ENCODE measurements around the gene DNMT3A. TPM values are rescaled to one million over a fixed set of nuclear protein-coding genes. Genes with fewer than 3 reads are reported as not detected.

The DNMT3A gene
- total and polyA plus RNA-seq, 2 donors (not counting 3 experiments of a cell fraction or from before 2014, with no cell fraction given), result 23.3 to 71.7 TPM

- ChIA-PET CTCF (interaction anchor here (3.3 kb wide), 1 partner anchor 11 kb away, joined by 15 read pairs; no protein-coding TSS in a partner anchor), POLR2A (interaction anchor here (0.6 kb wide), 1 partner anchor 41 kb away, joined by 3 read pairs; no protein-coding TSS in a partner anchor)
- DNase-seq (ENCODE audit: low read depth, low spot score) (no peak), FAIRE-seq (no peak)
- no peak for TF ChIP-seq POLR2A (IDR thresholded peaks at IDR 0.05; ENCODE audit: low read depth, low read length)
- no peak for TF ChIP-seq EZH2 (IDR thresholded peaks at IDR 0.05; ENCODE audit: borderline replicate concordance, low read depth, low read length, severe bottlenecking)
- no peak for TF ChIP-seq JUN (IDR thresholded peaks at IDR 0.05; ENCODE audit: borderline replicate concordance, insufficient read depth, insufficient read length, low read depth)
- TF ChIP-seq, protein P1, sequence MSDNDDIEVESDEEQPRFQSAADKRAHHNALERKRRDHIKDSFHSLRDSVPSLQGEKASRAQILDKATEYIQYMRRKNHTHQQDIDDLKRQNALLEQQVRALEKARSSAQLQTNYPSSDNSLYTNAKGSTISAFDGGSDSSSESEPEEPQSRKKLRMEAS (IDR thresholded peaks at IDR 0.05; ENCODE audit: insufficient read depth, insufficient read length), result no peak
- no peak for TF ChIP-seq CTCF (IDR thresholded peaks at IDR 0.05; ENCODE audit: extremely low read depth in 1 of 2, insufficient read depth in 1 of 2, low read depth in 1 of 2, low read length in 2 of 2)
- TF ChIP-seq MYC (IDR thresholded peaks at IDR 0.05; ENCODE audit: low read depth, low read length), result no peak
- TF ChIP-seq GATA2 (IDR thresholded peaks at IDR 0.05; ENCODE audit: insufficient read depth, insufficient read length, low read depth, low read length), result no peak
- TF ChIP-seq FOS (IDR thresholded peaks at IDR 0.05; ENCODE audit: borderline replicate concordance, insufficient read depth, low read length), result no peak
- H2AFZ ChIP-seq (ENCODE audit: low read depth, low read length), result no peak overlapping the region
- H3K36me3 ChIP-seq (ENCODE audit: control insufficient read depth in 2 of 2, extremely low read depth in 1 of 2, insufficient read depth in 2 of 2, low read length in 2 of 2), result no peaks in the 10 kb centered on the region
- H3K9me3 ChIP-seq (replicated peaks; ENCODE audit: control insufficient read depth, insufficient read depth, low read length), result no peaks in the 10 kb centered on the region
- BruUV-seq (replicated peaks), result no TSS peak
- no peaks in the 10 kb centered on the region for H3K79me2 ChIP-seq (ENCODE audit: control insufficient read depth, insufficient read depth, low read length)
- dilution Hi-C loops (cut with MboI; ENCODE audit: extremely low pct_ligation_motif_present, low sequenced_read_pairs) (no loop called here), intact Hi-C loops (cut with micrococcal nuclease) (no loop called here)
- H4K20me1 ChIP-seq (replicated peaks; ENCODE audit: control insufficient read depth, extremely low read depth, insufficient read depth, low read length), result no peaks in the 10 kb centered on the region
- no peaks in the 10 kb centered on the region for H3K27me3 ChIP-seq (ENCODE audit: control insufficient read depth in 2 of 2, insufficient read depth in 2 of 2, low read length in 2 of 2)
- no peaks in the 10 kb centered on the region for H3K4me1 ChIP-seq (ENCODE audit: control insufficient read depth, extremely low read depth, insufficient read depth, low read length)
- H3K27ac ChIP-seq (ENCODE audit: insufficient read depth, low read depth, low read length), result no peak overlapping the region
- H3K9ac ChIP-seq (replicated peaks; ENCODE audit: extremely low read depth, insufficient read depth, low read length), result no peak overlapping the region
- no peak overlapping the region for H3K4me2 ChIP-seq (ENCODE audit: insufficient read depth, low read length)
- H3K4me3 ChIP-seq (replicated peaks in 1 of 3; ENCODE audit: insufficient read depth in 1 of 3, low read depth in 1 of 3, low read length in 3 of 3), result no peak overlapping the region
- no peaks in the 10 kb centered on the region for H3K9me1 ChIP-seq (replicated peaks; ENCODE audit: control insufficient read depth, extremely low read depth, insufficient read depth, low read length)
Observed at GRCh38 chr2:25386971-25387875, 45.5 kb upstream of the DNMT3A start.
